ENCODE measurements around the gene PLAC8L1.

DNA sequence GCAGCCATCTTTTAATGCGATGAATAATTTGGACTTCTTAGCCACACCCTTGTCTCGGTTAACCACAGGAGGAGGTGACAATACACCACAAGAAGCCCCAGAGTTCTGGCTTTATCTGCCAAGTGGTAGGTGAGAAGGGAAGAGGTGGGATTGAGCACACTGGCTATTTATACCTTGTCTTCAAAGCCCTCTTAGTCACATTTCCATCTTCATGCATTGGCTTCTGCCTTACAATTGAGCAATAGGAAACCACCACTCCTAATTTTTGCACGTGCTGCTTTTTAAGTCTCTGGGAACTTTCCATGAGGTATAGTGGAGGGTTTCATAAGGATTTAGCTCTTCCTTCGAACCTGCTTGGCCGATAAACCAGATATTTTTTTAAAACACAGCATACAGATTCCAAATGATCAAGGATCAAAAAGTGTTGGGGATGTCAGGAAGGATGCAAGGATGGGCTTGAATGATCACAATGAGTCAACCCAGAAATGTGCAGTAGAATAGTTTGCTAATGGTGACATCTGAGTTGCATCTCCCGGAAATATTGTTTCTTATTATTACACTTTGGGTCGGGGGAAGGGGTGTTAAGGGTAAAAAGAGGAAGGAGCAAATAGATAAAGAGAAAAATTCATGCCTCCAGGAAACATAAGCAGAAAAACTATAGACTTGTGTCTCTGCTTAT lies 25.5 kb downstream of the PLAC8L1 start:
- TF ChIP-seq POLR2AphosphoS5 (IDR thresholded peaks at IDR 0.05; ENCODE audit: borderline replicate concordance, low read depth, low read length) (no peak), EZH2 (IDR thresholded peaks at IDR 0.05) (no peak)
